ENCODE results near the gene ZNF827. TPM values are rescaled to one million over a fixed set of nuclear protein-coding genes. Genes with fewer than 3 reads are reported as not detected.

Gene ZNF827
- total RNA-seq, 3 donors from 2014 or later: 18.6 to 21.1 (median 19.0) TPM

DNA sequence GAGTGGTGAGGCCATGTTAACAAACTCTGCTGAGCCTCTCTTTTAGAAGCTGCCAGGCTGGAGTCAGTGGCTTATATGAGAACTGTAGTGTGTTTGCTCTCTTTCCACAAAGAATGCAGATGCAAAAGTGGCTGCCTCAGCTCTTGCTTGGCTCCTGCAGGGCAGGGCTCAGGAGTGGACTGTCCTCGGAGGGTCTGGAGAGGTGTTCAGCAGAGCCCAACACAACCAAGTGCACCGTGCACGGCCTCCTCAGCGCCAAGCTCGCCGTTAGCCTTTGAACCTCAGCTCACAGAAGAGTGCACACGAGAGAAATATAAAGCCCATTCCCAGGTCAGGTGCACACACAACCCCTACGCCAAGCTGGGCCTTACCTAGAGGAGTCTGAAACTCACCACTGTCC lies 175.9 kb downstream of the ZNF827 start:
- intact Hi-C loops (cut with DNase I; ENCODE audit: low total_unique reads): no loop called here
- peaks cover 5% of the 10 kb centered on the region for H3K36me3 ChIP-seq
- TF ChIP-seq POLR2A (IDR thresholded peaks at IDR 0.05) (no peak), POLR2AphosphoS5 (IDR thresholded peaks at IDR 0.05) (no peak)
- TF ChIP-seq, protein P1, sequence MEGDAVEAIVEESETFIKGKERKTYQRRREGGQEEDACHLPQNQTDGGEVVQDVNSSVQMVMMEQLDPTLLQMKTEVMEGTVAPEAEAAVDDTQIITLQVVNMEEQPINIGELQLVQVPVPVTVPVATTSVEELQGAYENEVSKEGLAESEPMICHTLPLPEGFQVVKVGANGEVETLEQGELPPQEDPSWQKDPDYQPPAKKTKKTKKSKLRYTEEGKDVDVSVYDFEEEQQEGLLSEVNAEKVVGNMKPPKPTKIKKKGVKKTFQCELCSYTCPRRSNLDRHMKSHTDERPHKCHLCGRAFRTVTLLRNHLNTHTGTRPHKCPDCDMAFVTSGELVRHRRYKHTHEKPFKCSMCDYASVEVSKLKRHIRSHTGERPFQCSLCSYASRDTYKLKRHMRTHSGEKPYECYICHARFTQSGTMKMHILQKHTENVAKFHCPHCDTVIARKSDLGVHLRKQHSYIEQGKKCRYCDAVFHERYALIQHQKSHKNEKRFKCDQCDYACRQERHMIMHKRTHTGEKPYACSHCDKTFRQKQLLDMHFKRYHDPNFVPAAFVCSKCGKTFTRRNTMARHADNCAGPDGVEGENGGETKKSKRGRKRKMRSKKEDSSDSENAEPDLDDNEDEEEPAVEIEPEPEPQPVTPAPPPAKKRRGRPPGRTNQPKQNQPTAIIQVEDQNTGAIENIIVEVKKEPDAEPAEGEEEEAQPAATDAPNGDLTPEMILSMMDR (IDR thresholded peaks at IDR 0.05): no peak

DNA sequence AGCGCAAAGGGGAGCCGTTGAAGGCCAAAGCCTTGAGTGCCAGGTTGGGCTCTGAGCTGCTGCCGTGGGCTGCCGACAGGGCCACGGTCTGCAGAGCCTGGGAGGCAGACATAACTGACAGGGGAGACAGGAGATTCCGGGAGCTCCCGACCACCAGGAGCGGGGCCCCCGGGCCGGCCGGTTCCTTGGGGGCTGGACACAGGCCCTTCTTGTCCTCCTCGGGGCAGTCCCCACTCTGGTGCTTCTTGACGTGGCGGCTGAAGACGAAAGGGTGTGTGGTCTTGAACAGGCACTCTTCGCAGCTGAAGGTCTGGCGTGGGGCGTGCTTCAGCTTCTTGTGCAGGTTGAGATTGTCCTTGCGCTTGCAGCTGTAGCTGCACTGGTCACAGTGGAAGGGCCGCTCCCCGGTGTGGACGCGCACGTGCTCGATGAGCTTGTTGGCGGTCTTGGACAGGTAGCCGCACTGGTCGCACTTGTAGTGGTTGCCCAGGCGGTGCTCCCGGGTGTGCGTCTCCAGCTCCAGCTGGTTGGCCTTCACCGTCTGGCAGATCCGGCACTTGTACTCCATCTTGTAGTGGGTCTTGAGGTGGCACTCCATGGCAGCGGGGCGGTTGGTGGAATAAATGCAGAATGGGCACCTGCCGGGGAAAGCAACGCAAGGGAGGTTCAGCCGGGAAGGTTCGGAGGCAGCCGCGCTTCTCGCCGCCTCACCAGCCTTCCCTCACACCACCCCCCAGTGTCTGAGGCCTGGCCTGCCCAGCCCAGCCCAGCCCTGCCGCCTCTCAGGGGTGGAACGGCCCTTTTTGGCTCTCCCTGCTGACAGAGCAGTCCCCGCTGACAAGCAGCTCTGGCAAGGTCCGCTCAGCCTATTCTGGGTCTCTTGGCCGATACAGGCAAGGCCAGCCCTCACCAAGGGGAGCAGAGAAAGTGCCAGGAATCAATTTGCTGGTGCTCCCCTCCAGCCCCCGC lies 177.4 kb downstream of the ZNF827 start:
- Histone ChIP-seq H3K27ac (no peak overlapping the region), H3K4me3 (no peak overlapping the region), H3K9me3 (no peaks in the 10 kb centered on the region), H3K4me1 (no peaks in the 10 kb centered on the region), H3K27me3 (no peaks in the 10 kb centered on the region), H3K36me3 (peaks cover 5% of the 10 kb centered on the region)
- TF ChIP-seq, protein P1 (IDR thresholded peaks at IDR 0.05): no peak
- no peak for TF ChIP-seq POLR2A (IDR thresholded peaks at IDR 0.05)
- TF ChIP-seq POLR2AphosphoS5 (IDR thresholded peaks at IDR 0.05): no peak
- DNase-seq (ENCODE audit: low spot score in 2 of 2): no peak
- intact Hi-C loops (cut with DNase I; ENCODE audit: low total_unique reads): no loop called here

More for the DNA sequence above, 175.9 kb downstream of the ZNF827 start:
- no peaks in the 10 kb centered on the region for H3K9me3 ChIP-seq
- no peak overlapping the region for H3K27ac ChIP-seq
- no peak for DNase-seq (ENCODE audit: low spot score in 2 of 2)
- H3K4me1 ChIP-seq: no peaks in the 10 kb centered on the region
- no peaks in the 10 kb centered on the region for H3K27me3 ChIP-seq
- H3K4me3 ChIP-seq: no peak overlapping the region

DNA sequence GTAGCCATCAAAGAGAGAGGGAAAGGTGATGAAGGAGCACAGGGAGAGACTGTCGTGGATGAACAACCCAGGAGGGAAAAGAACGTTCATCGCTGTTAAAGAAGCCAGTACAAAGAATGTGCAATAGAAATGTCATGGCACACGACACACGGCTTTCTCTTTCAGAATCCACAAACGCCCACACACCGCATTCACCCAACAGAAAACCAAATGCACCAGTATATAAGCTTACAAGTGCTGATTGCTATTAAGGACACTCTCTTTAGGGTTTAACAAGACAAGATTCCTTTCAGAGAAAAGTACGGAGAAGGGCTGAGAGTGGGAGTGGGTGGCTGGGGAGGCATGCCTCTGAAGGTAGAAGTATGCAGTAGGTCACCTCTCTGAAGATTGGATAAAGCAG lies 178.4 kb downstream of the ZNF827 start:
- Histone ChIP-seq H3K27me3 (no peaks in the 10 kb centered on the region), H3K4me1 (no peaks in the 10 kb centered on the region), H3K9me3 (no peaks in the 10 kb centered on the region), H3K4me3 (no peak overlapping the region), H3K36me3 (peaks cover 5% of the 10 kb centered on the region), H3K27ac (no peak overlapping the region)
- no peak for DNase-seq (ENCODE audit: low spot score in 2 of 2)
- TF ChIP-seq, protein P1 (IDR thresholded peaks at IDR 0.05): no peak
- TF ChIP-seq POLR2AphosphoS5 (IDR thresholded peaks at IDR 0.05) (no peak), POLR2A (IDR thresholded peaks at IDR 0.05) (no peak)
- intact Hi-C loops (cut with DNase I; ENCODE audit: low total_unique reads): no loop called here

DNA sequence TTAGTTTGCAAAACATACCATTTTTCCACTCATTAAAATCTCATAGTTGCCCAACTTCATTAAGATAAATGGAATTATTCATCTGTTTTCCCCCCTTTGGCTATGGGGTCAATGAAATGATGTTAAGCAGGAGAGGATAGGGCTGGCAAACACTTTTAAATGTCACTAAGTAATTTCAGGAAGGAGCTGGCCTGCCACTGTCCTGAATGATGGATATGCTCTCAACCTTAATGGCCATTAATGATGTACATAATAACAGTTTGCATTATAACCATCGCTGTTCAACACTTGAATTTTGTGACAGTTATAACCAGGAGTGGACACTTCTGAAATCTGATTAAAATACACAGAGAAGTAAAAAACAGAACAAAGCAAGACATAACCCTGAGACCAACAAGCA lies 181.4 kb downstream of the ZNF827 start:
- intact Hi-C loops (cut with DNase I; ENCODE audit: low total_unique reads): no loop called here
- H3K36me3 ChIP-seq: peaks cover 5% of the 10 kb centered on the region

More for the DNA sequence above, 181.4 kb downstream of the ZNF827 start:
- no peak for DNase-seq (ENCODE audit: low spot score in 2 of 2)
- Histone ChIP-seq H3K27me3 (no peaks in the 10 kb centered on the region), H3K9me3 (no peaks in the 10 kb centered on the region), H3K27ac (no peak overlapping the region), H3K4me1 (no peaks in the 10 kb centered on the region), H3K4me3 (no peak overlapping the region)
- TF ChIP-seq POLR2A (IDR thresholded peaks at IDR 0.05): no peak
- TF ChIP-seq POLR2AphosphoS5 (IDR thresholded peaks at IDR 0.05): no peak
- TF ChIP-seq, protein P1 (IDR thresholded peaks at IDR 0.05): no peak
